GM12878 (cell line): ENCODE measurements around the gene THRAP3. TPM values are rescaled to one million over a fixed set of nuclear protein-coding genes. Genes with fewer than 3 reads are reported as not detected.

Experiments used
- ATAC-seq: fragments of 200-7000 bp; cut with Tn5 transposase; 3 replicates; pipeline ENCODE4 v1.9.1; 2020; ENCODE audit warnings: mild to moderate bottlenecking, moderate library complexity
- BruUV-seq: library from RNA; stranded (reverse); fragments of 400-500 nt; replicated peaks from 2 replicates; lab custom pipeline; 2021; lab: Mats Ljungman, UMichigan
- CTCF ChIA-PET: fragments of 300-600 bp; sonication (Branson Sonifier 250); formaldehyde crosslinking; extraction: SDS; loops from one replicate; lab custom pipeline; 2021; ENCODE audit warnings: inconsistent platforms; lab: Yijun Ruan, JAX
- POLR2A ChIA-PET: fragments of 350-600 bp; formaldehyde crosslinking; extraction: SDS; loops from one replicate; lab custom pipeline; 2021; ENCODE audit warnings: inconsistent platforms; lab: Charles Lee
- RAD21 ChIA-PET: fragments of 300-600 bp; sonication (Branson Sonifier 250); formaldehyde crosslinking; loops from one replicate; lab custom pipeline; 2023; ENCODE audit warnings: antibody characterized with exemption; ENCODE audit not compliant: unreplicated experiment; lab: Charles Lee
- SMC1A ChIA-PET: fragments of 300-600 bp; sonication (Branson Sonifier 250); formaldehyde crosslinking; loops from one replicate; lab custom pipeline; 2023; ENCODE audit not compliant: unreplicated experiment, uncharacterized antibody; lab: Charles Lee
- DNase-seq: peaks from one replicate; pipeline ENCODE4 v3.0.0-alpha.2; 2011; ENCODE audit warnings: low read depth, low spot score
- FAIRE-seq: peaks from 3 replicates; lab custom pipeline; 2011; peaks lifted over from hg19 to GRCh38; lab: Jason Lieb, UNC
- H2AFZ ChIP-seq: 2 replicates; pipeline ENCODE4 v1.6.0; 2011; ENCODE audit warnings: low read depth, low read length, control low read depth; ENCODE audit not compliant: control insufficient read depth
- H3K27ac ChIP-seq: 2 replicates; pipeline ENCODE4 v1.5.1; 2011; ENCODE audit warnings: control low read depth; ENCODE audit not compliant: control insufficient read depth, insufficient read depth
- H3K27me3 ChIP-seq, 2 experiments: replicated peaks in 1 of 2; 2 replicates each; pipeline versions ENCODE4 v1.6.0 to v1.6.1; 2011; ENCODE audit warnings: low read length in 1 of 2; ENCODE audit not compliant: control insufficient read depth in 2 of 2, insufficient read depth in 2 of 2
- H3K36me3 ChIP-seq, 2 experiments: 2 replicates each; pipeline ENCODE4 v1.5.1; 2011; ENCODE audit warnings: low read length in 1 of 2; ENCODE audit not compliant: control insufficient read depth in 2 of 2, insufficient read depth in 2 of 2
- H3K4me1 ChIP-seq: 2 replicates; pipeline ENCODE4 v1.6.1; 2011; ENCODE audit warnings: mild to moderate bottlenecking, low read length, moderate library complexity, mixed read lengths; ENCODE audit not compliant: control insufficient read depth, insufficient read depth
- H3K4me2 ChIP-seq: 2 replicates; pipeline ENCODE4 v1.6.0; 2011; ENCODE audit warnings: control low read depth; ENCODE audit not compliant: control insufficient read depth, insufficient read depth
- H3K4me3 ChIP-seq: fragments of 200-600 bp; sonication (generic); 2 replicates; pipeline ENCODE4 v1.5.1; 2016
- H3K79me2 ChIP-seq: 2 replicates; pipeline ENCODE4 v1.6.0; 2011; ENCODE audit warnings: low read length; ENCODE audit not compliant: control insufficient read depth, insufficient read depth
- H3K9ac ChIP-seq: 2 replicates; pipeline ENCODE4 v1.8.0; 2011; ENCODE audit warnings: low read length, control low read depth, mixed read lengths; ENCODE audit not compliant: control insufficient read depth, insufficient read depth
- H3K9me3 ChIP-seq: replicated peaks from 3 replicates; pipeline ENCODE4 v1.5.1; 2011; ENCODE audit warnings: mild to moderate bottlenecking, low read length; ENCODE audit not compliant: control insufficient read depth, insufficient read depth
- H4K20me1 ChIP-seq: 2 replicates; pipeline ENCODE4 v1.6.0; 2011; ENCODE audit not compliant: control insufficient read depth, insufficient read depth
- EP300 ChIP-seq, 2 experiments: fragments of 150-350 bp in 1 of 2; IDR thresholded peaks; 2 replicates each; pipeline ENCODE4 v1.6.1; 2011 to 2012; ENCODE audit warnings: low read depth in 2 of 2, low read length in 2 of 2, borderline replicate concordance in 1 of 2, improper control_type of control experiment in 1 of 2, inconsistent platforms in 1 of 2; ENCODE audit not compliant: control insufficient read depth in 1 of 2
- FOS ChIP-seq: IDR thresholded peaks from 3 replicates; pipeline ENCODE4 v1.6.1; 2011; ENCODE audit warnings: borderline replicate concordance; ENCODE audit not compliant: insufficient read length; ENCODE audit errors: extremely low read depth
- IRF3 ChIP-seq: fragments of 450-650 bp; IDR thresholded peaks from 2 replicates; pipeline ENCODE4 v1.6.1; 2014; ENCODE audit warnings: mild to moderate bottlenecking
- PKNOX1 ChIP-seq: fragments of 450-650 bp; IDR thresholded peaks from 2 replicates; pipeline ENCODE4 v1.6.1; 2016; ENCODE audit warnings: mild to moderate bottlenecking
- RAD21 ChIP-seq: IDR thresholded peaks from 2 replicates; pipeline ENCODE4 v1.6.1; 2011; ENCODE audit warnings: mild to moderate bottlenecking, low read depth, low read length, moderate library complexity; ENCODE audit not compliant: insufficient read depth
- RBBP5 ChIP-seq: fragments of 200-600 bp; sonication (generic); conservative IDR thresholded peaks from 2 replicates; pipeline ENCODE4 v1.6.1; 2016
- SPI1 ChIP-seq: IDR thresholded peaks from 2 replicates; pipeline ENCODE4 v1.6.1; 2011; ENCODE audit warnings: low read depth, mild to moderate bottlenecking, low read length, moderate library complexity, borderline replicate concordance; ENCODE audit not compliant: insufficient read depth
- STAT1 ChIP-seq: fragments of 450-650 bp; conservative IDR thresholded peaks from 2 replicates; pipeline ENCODE4 v1.6.1; 2014; ENCODE audit warnings: antibody characterized with exemption, mild to moderate bottlenecking
- WRNIP1 ChIP-seq: IDR thresholded peaks from 2 replicates; pipeline ENCODE4 v1.6.1; 2011; ENCODE audit warnings: low read depth, low read length, improper control_type of control experiment, borderline replicate concordance
- ZNF622 ChIP-seq: fragments of 450-650 bp; IDR thresholded peaks from 2 replicates; pipeline ENCODE4 v1.6.1; 2017; ENCODE audit warnings: mild to moderate bottlenecking, inconsistent platforms
- WGBS: methylation state at CpG from one replicate; pipeline ENCODE4 v1.1.6; 2016; ENCODE audit warnings: low lambda C conversion rate; ENCODE audit not compliant: insufficient replicate concordance, insufficient coverage; ENCODE audit errors: missing lambda C conversion rate; 5-methylcytosine and 5-hydroxymethylcytosine counted together
- in situ Hi-C: fragments of 300-500 bp; cut with MboI; formaldehyde crosslinking; loops from 9 replicates; pipeline ENCODE4 v1.14.3; 2018; ENCODE audit warnings: mixed read lengths
- intact Hi-C: fragments of 100-400 bp; cut with micrococcal nuclease; formaldehyde crosslinking; loops from one replicate; pipeline ENCODE4 v1.14.2; 2022; ENCODE audit not compliant: unreplicated experiment
- polyA plus RNA-seq, 11 experiments: library from polyadenylated mRNA; depleted of rRNA in 4 of 11; unstranded in 6 of 11; stranded (reverse) in 5 of 11; fragments of >200 nt; fragmentation: Nextera tagmentation in 4 of 11; fragmentation: Illumina TruSeq in 1 of 11; extraction: Ambion mirVana in 4 of 11; extraction: Trizol in 1 of 11; gene quantifications; 1 replicate in 1 of 11; 2 replicates in 10 of 11; pipeline versions ENCODE4 v1.2.1 to v1.2.3, GENCODE V29; 2011 to 2016; ENCODE audit warnings: inconsistent platforms in 2 of 11, missing spikeins in 2 of 11, low read depth in 1 of 11
- total RNA-seq, 4 experiments: library from RNA; depleted of rRNA in 3 of 4; stranded (reverse); fragments of >200 nt in 3 of 4; fragmentation: Illumina TruSeq in 1 of 4; extraction: Trizol in 1 of 4; gene quantifications; 2 replicates each; pipeline versions ENCODE4 v1.2.1 to v1.2.3, GENCODE V29; 2013 to 2021
- TF ChIP-seq, protein P1 (sequence below): fragments of 450-650 bp; IDR thresholded peaks from 2 replicates; pipeline ENCODE4 v1.6.1; 2017; ENCODE audit warnings: mild to moderate bottlenecking
- TF ChIP-seq, protein P2 (sequence below): fragments of 450-650 bp; IDR thresholded peaks from 2 replicates; pipeline ENCODE4 v1.6.1; 2016; ENCODE audit warnings: mild to moderate bottlenecking, moderate library complexity, borderline replicate concordance

Gene THRAP3
- total and polyA plus RNA-seq, 10 of the 15 experiments (the other 5 are each of a cell fraction or from before 2014, with no cell fraction given), result 76.3 to 173 (median 136) TPM

DNA sequence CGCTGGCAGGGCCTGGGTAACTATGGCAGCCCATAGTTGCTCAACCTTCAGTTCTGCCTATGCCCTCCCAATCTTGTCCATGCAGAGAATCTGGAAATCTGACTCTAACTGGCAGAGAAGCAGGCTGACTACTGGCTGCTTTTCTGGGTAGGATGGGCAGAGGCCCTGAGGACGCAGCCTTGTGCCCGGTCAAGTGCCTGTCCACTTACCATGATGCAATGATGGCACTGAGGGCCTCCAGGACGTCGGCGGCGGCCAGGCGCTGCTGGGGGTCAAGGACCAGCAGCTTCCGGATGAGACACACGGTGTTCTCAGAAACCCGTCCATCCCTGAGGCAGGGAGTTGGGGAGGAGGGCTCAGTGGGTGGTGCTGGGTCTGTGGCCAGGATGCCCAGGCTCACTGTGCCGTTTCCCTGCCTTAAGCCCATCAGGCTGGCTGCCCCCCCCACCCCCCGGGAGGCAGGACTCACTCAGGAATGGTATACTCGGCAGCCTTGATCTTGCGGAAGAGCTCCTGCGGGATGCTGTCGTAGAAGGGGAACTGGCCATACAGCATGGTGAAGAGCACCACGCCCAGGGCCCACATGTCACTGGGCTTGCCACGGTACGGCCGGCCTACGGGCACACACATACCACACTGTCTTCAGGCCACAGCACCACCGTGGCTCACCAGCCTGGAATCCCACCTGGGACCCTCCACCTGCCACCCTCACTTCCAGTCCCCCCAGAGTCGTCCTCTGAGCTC, 119.6 kb downstream of the THRAP3 start (continued):
- TF ChIP-seq, protein P1, sequence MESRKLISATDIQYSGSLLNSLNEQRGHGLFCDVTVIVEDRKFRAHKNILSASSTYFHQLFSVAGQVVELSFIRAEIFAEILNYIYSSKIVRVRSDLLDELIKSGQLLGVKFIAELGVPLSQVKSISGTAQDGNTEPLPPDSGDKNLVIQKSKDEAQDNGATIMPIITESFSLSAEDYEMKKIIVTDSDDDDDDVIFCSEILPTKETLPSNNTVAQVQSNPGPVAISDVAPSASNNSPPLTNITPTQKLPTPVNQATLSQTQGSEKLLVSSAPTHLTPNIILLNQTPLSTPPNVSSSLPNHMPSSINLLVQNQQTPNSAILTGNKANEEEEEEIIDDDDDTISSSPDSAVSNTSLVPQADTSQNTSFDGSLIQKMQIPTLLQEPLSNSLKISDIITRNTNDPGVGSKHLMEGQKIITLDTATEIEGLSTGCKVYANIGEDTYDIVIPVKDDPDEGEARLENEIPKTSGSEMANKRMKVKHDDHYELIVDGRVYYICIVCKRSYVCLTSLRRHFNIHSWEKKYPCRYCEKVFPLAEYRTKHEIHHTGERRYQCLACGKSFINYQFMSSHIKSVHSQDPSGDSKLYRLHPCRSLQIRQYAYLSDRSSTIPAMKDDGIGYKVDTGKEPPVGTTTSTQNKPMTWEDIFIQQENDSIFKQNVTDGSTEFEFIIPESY, result no peak
- no peak for TF ChIP-seq EP300 (IDR thresholded peaks at IDR 0.05; ENCODE audit: borderline replicate concordance in 1 of 2, control insufficient read depth in 1 of 2, low read depth in 2 of 2, low read length in 2 of 2)

GRCh38 chr1:36344395-36344680, 120.1 kb downstream of the THRAP3 start:
- TF ChIP-seq RBBP5 (no peak), RAD21 (no peak), STAT1 (no peak), FOS (no peak), WRNIP1 (no peak), ZNF622 (no peak), PKNOX1 (no peak), IRF3 (no peak), SPI1 (no peak)
- TF ChIP-seq, protein P2, sequence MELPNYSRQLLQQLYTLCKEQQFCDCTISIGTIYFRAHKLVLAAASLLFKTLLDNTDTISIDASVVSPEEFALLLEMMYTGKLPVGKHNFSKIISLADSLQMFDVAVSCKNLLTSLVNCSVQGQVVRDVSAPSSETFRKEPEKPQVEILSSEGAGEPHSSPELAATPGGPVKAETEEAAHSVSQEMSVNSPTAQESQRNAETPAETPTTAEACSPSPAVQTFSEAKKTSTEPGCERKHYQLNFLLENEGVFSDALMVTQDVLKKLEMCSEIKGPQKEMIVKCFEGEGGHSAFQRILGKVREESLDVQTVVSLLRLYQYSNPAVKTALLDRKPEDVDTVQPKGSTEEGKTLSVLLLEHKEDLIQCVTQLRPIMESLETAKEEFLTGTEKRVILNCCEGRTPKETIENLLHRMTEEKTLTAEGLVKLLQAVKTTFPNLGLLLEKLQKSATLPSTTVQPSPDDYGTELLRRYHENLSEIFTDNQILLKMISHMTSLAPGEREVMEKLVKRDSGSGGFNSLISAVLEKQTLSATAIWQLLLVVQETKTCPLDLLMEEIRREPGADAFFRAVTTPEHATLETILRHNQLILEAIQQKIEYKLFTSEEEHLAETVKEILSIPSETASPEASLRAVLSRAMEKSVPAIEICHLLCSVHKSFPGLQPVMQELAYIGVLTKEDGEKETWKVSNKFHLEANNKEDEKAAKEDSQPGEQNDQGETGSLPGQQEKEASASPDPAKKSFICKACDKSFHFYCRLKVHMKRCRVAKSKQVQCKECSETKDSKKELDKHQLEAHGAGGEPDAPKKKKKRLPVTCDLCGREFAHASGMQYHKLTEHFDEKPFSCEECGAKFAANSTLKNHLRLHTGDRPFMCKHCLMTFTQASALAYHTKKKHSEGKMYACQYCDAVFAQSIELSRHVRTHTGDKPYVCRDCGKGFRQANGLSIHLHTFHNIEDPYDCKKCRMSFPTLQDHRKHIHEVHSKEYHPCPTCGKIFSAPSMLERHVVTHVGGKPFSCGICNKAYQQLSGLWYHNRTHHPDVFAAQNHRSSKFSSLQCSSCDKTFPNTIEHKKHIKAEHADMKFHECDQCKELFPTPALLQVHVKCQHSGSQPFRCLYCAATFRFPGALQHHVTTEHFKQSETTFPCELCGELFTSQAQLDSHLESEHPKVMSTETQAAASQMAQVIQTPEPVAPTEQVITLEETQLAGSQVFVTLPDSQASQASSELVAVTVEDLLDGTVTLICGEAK, result no peak

More at GRCh38 chr1:36344395-36344680, 120.1 kb downstream of the THRAP3 start:
- Histone ChIP-seq H2AFZ (no peak overlapping the region), H3K27me3 (no peaks in the 10 kb centered on the region), H3K79me2 (no peaks in the 10 kb centered on the region; the same call in 1 of the 2 replicates), H3K9ac (no peak overlapping the region), H3K4me2 (no peak overlapping the region), H3K4me1 (peaks cover 12% of the 10 kb centered on the region), H3K9me3 (no peaks in the 10 kb centered on the region), H3K27ac (no peak overlapping the region), H3K36me3 (peaks cover 15 to 18% of the 10 kb centered on the region in 2 experiments; a peak in 3 of 4 replicates), H3K4me3 (no peak overlapping the region), H4K20me1 (no peaks in the 10 kb centered on the region)
- ATAC-seq (no peak), FAIRE-seq (no peak), DNase-seq (no peak)
- ChIA-PET CTCF (interaction anchor here (0.6 to 13.5 kb wide), 4 partner anchors 16 to 117 kb away, joined by 3 to 157 read pairs (median 12); no protein-coding TSS in a partner anchor), POLR2A (interaction anchor here (0.5 to 1.0 kb wide), 2 partner anchors 23 to 807 kb away, joined by 3 to 4 read pairs; no protein-coding TSS in a partner anchor), RAD21 (interaction anchor here (0.6 kb wide), 1 partner anchor 76 kb away, joined by 3 read pairs; no protein-coding TSS in a partner anchor), SMC1A (no interaction called here)
- intact Hi-C loops, result no loop called here
- in situ Hi-C loops, result no loop called here
- BruUV-seq, result no TSS peak
- 84% methylated on average over 8 of the region's 8 CpGs for WGBS
